ENCODE measurements around the gene SRP9. TPM values are rescaled to one million over a fixed set of nuclear protein-coding genes. Genes with fewer than 3 reads are reported as not detected.
"Not testable (repeated sequence)": the region's sequence is repeated elsewhere in the genome, so short reads cannot be mapped to it uniquely, and the experiment has no call there.

Gene SRP9
- total and polyA plus RNA-seq, 11 donors = 147 to 211 (median 171) TPM

GRCh38 chr1:225774281-225775147, 3.1 kb upstream of the SRP9 start:
- H3K36me3 ChIP-seq = peaks cover 0 to 3% (median 0%) of the 10 kb centered on the region in 9 donors
- no peak for TF ChIP-seq POLR2A (IDR thresholded peaks at IDR 0.05)
- TF ChIP-seq CTCF (IDR thresholded peaks at IDR 0.05) = no peak
- H3K4me3 ChIP-seq = no peak overlapping the region
- WGBS, 4 donors = 16 to 32% (median 26%) methylated on average over 3 of the region's 3 CpGs
- H3K27me3 ChIP-seq = no peaks in the 10 kb centered on the region
- no peak for ATAC-seq
- peak overlapping the region in 1 of 12 donors; percentile 71 for H3K27ac ChIP-seq
- DNase-seq = no peak
- intact Hi-C loops (cut with DNase I) = loop anchor here (5.0 to 10.0 kb wide), 11 partner anchors 38 to 297 kb away; partner anchors contain the start of genes EPHX1 (in 6 of the 10), ENAH (in 4 of the 10) and PYCR2 (in 1 of the 10)
- peaks cover 0 to 61% (median 36%) of the 10 kb centered on the region in 12 donors for H3K4me1 ChIP-seq
- no peaks in the 10 kb centered on the region for H3K9me3 ChIP-seq

- 90 to 97% (median 95%) methylated on average over 4 of the region's 4 CpGs for WGBS, 4 donors
- H3K27me3 ChIP-seq = no peaks in the 10 kb centered on the region
- peaks cover 0 to 63% (median 45%) of the 10 kb centered on the region in 12 donors for H3K4me1 ChIP-seq
- intact Hi-C loops (cut with DNase I) = loop anchor here (1.0 to 10.0 kb wide), 13 partner anchors 36 to 301 kb away; partner anchors contain the start of genes EPHX1 (in 6 of the 10), ENAH (in 1 of the 10) and PYCR2 (in 1 of the 10)
- H3K9me3 ChIP-seq = no peaks in the 10 kb centered on the region
- TF ChIP-seq CTCF (IDR thresholded peaks at IDR 0.05) = no peak
- no peak for TF ChIP-seq POLR2A (IDR thresholded peaks at IDR 0.05)
- DNase-seq = no peak
- no peak overlapping the region for H3K4me3 ChIP-seq
- peak overlapping the region in 1 of 12 donors; percentile 93 for H3K27ac ChIP-seq
- H3K36me3 ChIP-seq = peaks cover 0 to 13% (median 4%) of the 10 kb centered on the region in 9 donors
- ATAC-seq = no peak
Observed at GRCh38 chr1:225776294-225776693, 1.3 kb upstream of the SRP9 start.

GRCh38 chr1:225777058-225777582, 506 bp upstream of the SRP9 start:
- TF ChIP-seq CTCF (IDR thresholded peaks at IDR 0.05) (no peak), POLR2A (IDR thresholded peaks at IDR 0.05) (no peak)
- no peaks in the 10 kb centered on the region for H3K9me3 ChIP-seq
- no peaks in the 10 kb centered on the region for H3K27me3 ChIP-seq
- intact Hi-C loops (cut with DNase I) = loop anchor here (1.0 to 10.0 kb wide), 13 partner anchors 33 to 302 kb away; partner anchors contain the start of genes EPHX1 (in 7 of the 10), ENAH (in 1 of the 10) and PYCR2 (in 1 of the 10)
- 26 to 28% (median 26%) methylated on average over 18 of the region's 18 CpGs for WGBS, 4 donors
- H3K36me3 ChIP-seq = peaks cover 0 to 15% (median 4%) of the 10 kb centered on the region in 9 donors
- peaks cover 0 to 65% (median 41%) of the 10 kb centered on the region in 12 donors for H3K4me1 ChIP-seq
- peak in 1 of 5 donors; percentile 32 for DNase-seq
- peak overlapping the region in 11 of 12 donors; percentile 17 to 99 (median 78) for H3K4me3 ChIP-seq
- peak overlapping the region in 11 of 12 donors; percentile 81 to 97 (median 92) for H3K27ac ChIP-seq
- peak in 1 of 4 donors; percentile 0 for ATAC-seq

- no peak for ATAC-seq
- H3K27ac ChIP-seq = peak overlapping the region; percentile 85 to 97 (median 92)
- DNase-seq = no peak
- TF ChIP-seq CTCF (IDR thresholded peaks at IDR 0.05) = no peak
- no peak for TF ChIP-seq POLR2A (IDR thresholded peaks at IDR 0.05)
- H3K27me3 ChIP-seq = no peaks in the 10 kb centered on the region
- H3K36me3 ChIP-seq = peaks cover 0 to 24% (median 7%) of the 10 kb centered on the region in 9 donors
- no peaks in the 10 kb centered on the region for H3K9me3 ChIP-seq
- H3K4me3 ChIP-seq = peak overlapping the region; percentile 49 to 99 (median 78)
- H3K4me1 ChIP-seq = peaks cover 0 to 66% (median 48%) of the 10 kb centered on the region in 12 donors
- WGBS, 4 donors = 0 to 1% (median 0%) methylated on average over 3 of the region's 3 CpGs
- intact Hi-C loops (cut with DNase I) = loop anchor here (1.0 to 10.0 kb wide), 9 partner anchors 34 to 303 kb away; partner anchors contain the start of genes EPHX1 (in 6 of the 10) and PYCR2 (in 1 of the 10)
Observed at GRCh38 chr1:225778337-225778669, 677 bp downstream of the SRP9 start.

- Histone ChIP-seq H3K4me3 (peak overlapping the region in 11 of 12 donors; percentile 64 to 99 (median 78)), H3K36me3 (peaks cover 0 to 33% (median 15%) of the 10 kb centered on the region in 9 donors), H3K4me1 (peaks cover 0 to 69% (median 52%) of the 10 kb centered on the region in 12 donors), H3K27ac (peak overlapping the region in 7 of 12 donors; percentile 13 to 95 (median 91))
- intact Hi-C loops (cut with DNase I) = loop anchor here (5.0 to 10.0 kb wide), 8 partner anchors 33 to 198 kb away; partner anchors contain the start of genes EPHX1 (in 6 of the 10) and PYCR2 (in 1 of the 10)
- H3K27me3 ChIP-seq, H3K9me3 ChIP-seq, DNase-seq, ATAC-seq: not testable (repeated sequence)
- 43 to 55% (median 51%) methylated on average over 13 of the region's 13 CpGs for WGBS, 4 donors
Observed at GRCh38 chr1:225779165-225779564, 1.5 kb downstream of the SRP9 start.

Measured in heart left ventricle (tissue), 16 donors.